ENCODE results near the gene RAP1GAP. TPM values are rescaled to one million over a fixed set of nuclear protein-coding genes. Genes with fewer than 3 reads are reported as not detected.

Gene RAP1GAP
- total RNA-seq, 1 donor from 2014 or later, result 0.64 TPM

DNA sequence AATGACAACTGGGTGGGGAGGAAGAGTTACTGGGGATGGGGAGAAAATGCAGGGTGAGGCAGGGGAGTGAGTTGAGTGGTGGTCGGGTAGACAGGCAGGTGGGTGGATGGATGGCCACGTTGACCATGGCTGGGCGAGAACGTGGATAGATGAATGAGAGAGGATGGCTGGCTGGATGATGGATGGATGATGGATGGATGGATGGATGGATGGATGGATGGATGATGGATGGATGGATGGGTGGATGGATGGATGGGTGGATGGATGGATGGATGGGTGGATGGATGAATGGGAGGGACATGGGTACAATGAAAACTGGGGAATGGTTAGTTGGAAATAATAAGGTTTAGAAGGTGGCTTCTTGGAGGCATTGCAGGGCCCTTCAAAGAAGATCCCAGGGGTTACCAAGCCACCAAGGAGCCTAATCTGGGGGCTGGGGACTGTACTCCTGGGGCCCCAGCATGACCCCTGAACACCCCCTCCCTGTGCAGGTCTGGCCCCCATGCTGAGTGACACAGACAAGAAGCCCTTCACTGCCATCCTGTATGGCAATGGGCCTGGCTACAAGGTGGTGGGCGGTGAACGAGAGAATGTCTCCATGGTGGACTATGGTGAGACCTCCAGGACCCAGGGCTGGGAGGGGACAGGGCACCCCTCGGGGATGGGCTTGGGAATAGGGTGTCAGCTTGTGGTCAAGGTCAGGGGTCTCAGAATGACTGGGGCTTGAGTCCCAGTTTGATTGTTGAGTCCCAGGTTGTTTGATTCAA is 92.9 kb downstream of the RAP1GAP start:
- H3K36me3 ChIP-seq, result no peaks in the 10 kb centered on the region
- no peak for DNase-seq (ENCODE audit: low spot score in 2 of 2)
- no peaks in the 10 kb centered on the region for H3K27me3 ChIP-seq
- no peaks in the 10 kb centered on the region for H3K9me3 ChIP-seq
- intact Hi-C loops (cut with DNase I), result no loop called here
- H3K27ac ChIP-seq, result no peak overlapping the region
- peaks cover 0 to 8% of the 10 kb centered on the region in 2 donors for H3K4me1 ChIP-seq
- TF ChIP-seq, protein P1, sequence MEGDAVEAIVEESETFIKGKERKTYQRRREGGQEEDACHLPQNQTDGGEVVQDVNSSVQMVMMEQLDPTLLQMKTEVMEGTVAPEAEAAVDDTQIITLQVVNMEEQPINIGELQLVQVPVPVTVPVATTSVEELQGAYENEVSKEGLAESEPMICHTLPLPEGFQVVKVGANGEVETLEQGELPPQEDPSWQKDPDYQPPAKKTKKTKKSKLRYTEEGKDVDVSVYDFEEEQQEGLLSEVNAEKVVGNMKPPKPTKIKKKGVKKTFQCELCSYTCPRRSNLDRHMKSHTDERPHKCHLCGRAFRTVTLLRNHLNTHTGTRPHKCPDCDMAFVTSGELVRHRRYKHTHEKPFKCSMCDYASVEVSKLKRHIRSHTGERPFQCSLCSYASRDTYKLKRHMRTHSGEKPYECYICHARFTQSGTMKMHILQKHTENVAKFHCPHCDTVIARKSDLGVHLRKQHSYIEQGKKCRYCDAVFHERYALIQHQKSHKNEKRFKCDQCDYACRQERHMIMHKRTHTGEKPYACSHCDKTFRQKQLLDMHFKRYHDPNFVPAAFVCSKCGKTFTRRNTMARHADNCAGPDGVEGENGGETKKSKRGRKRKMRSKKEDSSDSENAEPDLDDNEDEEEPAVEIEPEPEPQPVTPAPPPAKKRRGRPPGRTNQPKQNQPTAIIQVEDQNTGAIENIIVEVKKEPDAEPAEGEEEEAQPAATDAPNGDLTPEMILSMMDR (IDR thresholded peaks at IDR 0.05), result no peak
- H3K4me3 ChIP-seq, result no peak overlapping the region

DNA sequence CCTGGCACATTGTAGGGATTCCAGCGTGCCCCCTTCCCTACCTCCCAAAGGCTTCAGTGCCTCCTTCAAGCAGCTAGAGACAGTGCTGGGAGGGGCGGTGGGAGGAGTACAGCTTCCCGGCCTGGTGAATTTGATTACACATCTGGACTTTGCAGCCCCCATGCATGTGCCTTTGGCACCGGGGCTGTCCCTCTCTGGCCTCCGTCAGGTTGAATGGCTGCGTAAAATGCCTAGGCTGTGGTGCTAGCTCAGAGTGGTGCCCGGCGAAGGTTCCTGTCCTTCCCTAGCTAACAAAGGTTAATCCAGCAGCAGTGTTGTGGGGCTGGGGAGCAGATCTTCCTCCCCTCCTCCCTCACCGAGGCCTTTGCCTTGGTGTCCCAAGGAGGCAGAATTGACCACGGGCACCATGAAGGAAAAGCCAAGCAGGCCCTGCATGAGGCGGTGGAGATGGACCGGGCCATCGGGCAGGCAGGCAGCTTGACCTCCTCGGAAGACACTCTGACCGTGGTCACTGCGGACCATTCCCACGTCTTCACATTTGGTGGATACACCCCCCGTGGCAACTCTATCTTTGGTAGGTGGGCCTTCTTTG is 93.7 kb downstream of the RAP1GAP start:
- Histone ChIP-seq H3K36me3 (no peaks in the 10 kb centered on the region), H3K27ac (no peak overlapping the region), H3K9me3 (no peaks in the 10 kb centered on the region), H3K27me3 (no peaks in the 10 kb centered on the region), H3K4me3 (no peak overlapping the region), H3K4me1 (peaks cover 0 to 8% of the 10 kb centered on the region in 2 donors)
- TF ChIP-seq, protein P1 (IDR thresholded peaks at IDR 0.05), result no peak
- DNase-seq (ENCODE audit: low spot score in 2 of 2), result no peak
- intact Hi-C loops (cut with DNase I), result no loop called here

DNA sequence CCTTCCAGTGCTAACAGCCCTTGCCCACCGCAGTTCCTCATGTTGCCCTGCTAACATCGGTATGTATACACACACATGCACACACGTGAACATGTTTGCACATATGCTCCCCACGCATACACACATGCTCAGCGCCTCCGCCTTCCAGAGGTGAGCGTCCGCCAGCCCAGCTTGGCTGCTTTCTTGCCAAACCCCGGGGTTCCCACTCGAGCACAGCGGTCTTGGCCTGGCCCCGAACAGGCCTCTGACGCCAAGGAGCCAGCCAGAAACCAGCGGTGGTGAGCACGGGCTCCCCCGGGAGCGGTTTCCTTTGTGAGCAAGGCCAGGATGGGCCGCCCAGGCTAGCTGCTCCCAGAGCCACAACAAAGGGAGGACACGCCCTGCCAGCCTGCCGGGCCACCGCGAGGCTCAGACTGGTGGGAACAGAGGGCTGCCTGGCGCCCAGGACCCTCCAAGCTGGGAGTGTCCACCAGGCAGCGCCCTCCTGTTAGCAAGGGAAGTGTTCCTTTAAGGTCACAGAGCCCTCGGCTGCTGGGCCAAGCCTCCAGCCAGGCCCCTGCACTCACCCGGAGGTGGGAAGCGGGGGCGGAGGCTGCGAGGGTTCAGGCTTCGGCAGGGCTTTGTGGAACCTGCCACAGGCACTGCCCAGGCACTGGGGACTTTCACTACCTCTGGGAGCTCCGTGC is 94.5 kb downstream of the RAP1GAP start:
- intact Hi-C loops (cut with DNase I), result no loop called here
- Histone ChIP-seq H3K27me3 (no peaks in the 10 kb centered on the region), H3K4me3 (peak overlapping the region; percentile 16 to 29), H3K4me1 (peaks cover 0 to 8% of the 10 kb centered on the region in 2 donors), H3K9me3 (no peaks in the 10 kb centered on the region), H3K36me3 (no peaks in the 10 kb centered on the region), H3K27ac (peak overlapping the region in 1 of 2 donors; percentile 4)
- peak in 1 of 2 donors; percentile 71 for DNase-seq (ENCODE audit: low spot score in 2 of 2)
- TF ChIP-seq, protein P1 (IDR thresholded peaks at IDR 0.05), result no peak

DNA sequence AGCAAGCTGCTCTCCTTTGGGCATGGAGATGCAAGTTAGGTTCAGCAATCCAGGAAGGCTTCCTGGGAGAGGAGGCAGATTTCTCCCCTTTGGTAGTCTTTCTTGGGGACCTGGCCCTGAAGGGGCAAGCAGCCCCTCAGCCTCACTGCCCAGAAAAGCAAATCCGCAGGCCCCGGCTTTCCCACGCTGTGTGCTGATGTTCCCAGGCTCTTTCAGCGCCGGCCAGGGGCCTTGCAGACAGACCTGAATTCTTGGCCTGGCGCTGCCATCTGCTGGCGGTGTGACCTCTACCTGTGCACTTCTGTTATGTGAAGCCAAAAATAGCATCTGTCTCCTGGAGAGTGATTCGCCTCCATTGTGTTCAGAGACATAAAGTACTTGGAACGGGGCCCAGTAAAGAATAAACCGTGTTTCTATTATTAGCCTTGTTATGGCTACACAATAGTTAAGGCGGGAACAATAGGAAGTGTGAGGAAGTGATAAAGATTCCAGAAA is 95.1 kb downstream of the RAP1GAP start:
- Histone ChIP-seq H3K9me3 (no peaks in the 10 kb centered on the region), H3K4me3 (no peak overlapping the region), H3K4me1 (peaks cover 0 to 8% of the 10 kb centered on the region in 2 donors), H3K27me3 (no peaks in the 10 kb centered on the region), H3K36me3 (no peaks in the 10 kb centered on the region), H3K27ac (no peak overlapping the region)
- DNase-seq (ENCODE audit: low spot score in 2 of 2), result peak in 1 of 2 donors; percentile 70
- intact Hi-C loops (cut with DNase I), result no loop called here
- TF ChIP-seq, protein P1 (IDR thresholded peaks at IDR 0.05), result peak in 2 of 3 experiments; percentile 25 to 47

DNA sequence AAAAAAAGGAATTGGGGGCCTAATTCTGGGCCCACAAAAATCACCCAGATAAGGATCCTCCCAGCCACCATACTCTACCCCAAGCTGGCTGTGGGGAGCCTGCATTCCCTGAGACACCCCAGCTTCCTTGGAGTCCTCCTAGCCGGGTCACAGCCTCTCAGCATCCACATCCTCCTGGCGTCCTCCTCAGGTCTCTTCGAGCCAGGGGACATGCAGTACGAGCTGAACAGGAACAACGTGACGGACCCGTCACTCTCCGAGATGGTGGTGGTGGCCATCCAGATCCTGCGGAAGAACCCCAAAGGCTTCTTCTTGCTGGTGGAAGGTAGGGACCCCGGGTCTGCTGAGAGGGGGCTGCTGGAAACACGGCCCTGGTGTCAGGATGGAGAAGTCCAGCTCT is 95.7 kb downstream of the RAP1GAP start:
- Histone ChIP-seq H3K4me3 (no peak overlapping the region), H3K36me3 (no peaks in the 10 kb centered on the region), H3K27me3 (no peaks in the 10 kb centered on the region), H3K9me3 (no peaks in the 10 kb centered on the region), H3K27ac (no peak overlapping the region), H3K4me1 (peaks cover 0 to 8% of the 10 kb centered on the region in 2 donors)
- TF ChIP-seq, protein P1 (IDR thresholded peaks at IDR 0.05), result no peak
- no peak for DNase-seq (ENCODE audit: low spot score in 2 of 2)
- intact Hi-C loops (cut with DNase I), result no loop called here
